Body of pancreas (tissue), 4 donors: ENCODE measurements around the gene MYBPC1.

Experiments
- POLR2A ChIP-seq, 3 donors: fragments of 450-650 bp; IDR thresholded peaks; one replicate each; pipeline ENCODE4 v1.6.1; 2016; ENCODE audit warnings: antibody characterized with exemption in 3 of 3, mild to moderate bottlenecking in 2 of 3
- TF ChIP-seq, protein P1 (sequence below), 7 experiments: fragments of 450-650 bp in 4 of 7; fragments of 200-600 bp in 3 of 7; sonication (generic) in 3 of 7; IDR thresholded peaks; one replicate each; pipeline ENCODE4 v1.5.1; 2016 to 2019; ENCODE audit warnings: antibody characterized with exemption in 7 of 7

DNA sequence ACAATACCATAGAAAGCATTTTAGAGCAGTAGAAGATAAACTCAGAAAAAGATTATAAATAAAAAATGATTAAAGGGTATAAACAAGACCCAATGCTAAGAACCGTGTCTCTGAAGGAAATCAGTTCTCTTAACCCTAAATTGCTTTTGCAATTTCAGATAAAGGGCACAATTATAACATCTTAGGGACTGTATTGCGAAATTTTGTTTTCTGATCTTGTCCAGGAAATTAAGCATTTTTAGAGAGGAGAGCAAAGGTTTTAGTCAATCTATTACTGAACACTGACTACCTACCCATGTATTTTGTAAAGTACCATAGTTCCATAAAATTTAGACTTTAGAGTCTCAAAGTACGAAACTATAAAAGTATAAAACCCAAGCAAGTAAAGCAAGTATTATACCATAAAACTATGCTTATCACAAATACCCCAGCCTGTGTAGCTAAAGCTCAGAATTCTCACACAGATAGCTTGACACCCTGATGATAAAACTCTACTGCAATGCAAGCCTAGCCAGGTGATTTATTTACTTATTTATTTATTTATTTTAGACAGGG lies 95.8 kb downstream of the MYBPC1 start:
- TF ChIP-seq, protein P1, sequence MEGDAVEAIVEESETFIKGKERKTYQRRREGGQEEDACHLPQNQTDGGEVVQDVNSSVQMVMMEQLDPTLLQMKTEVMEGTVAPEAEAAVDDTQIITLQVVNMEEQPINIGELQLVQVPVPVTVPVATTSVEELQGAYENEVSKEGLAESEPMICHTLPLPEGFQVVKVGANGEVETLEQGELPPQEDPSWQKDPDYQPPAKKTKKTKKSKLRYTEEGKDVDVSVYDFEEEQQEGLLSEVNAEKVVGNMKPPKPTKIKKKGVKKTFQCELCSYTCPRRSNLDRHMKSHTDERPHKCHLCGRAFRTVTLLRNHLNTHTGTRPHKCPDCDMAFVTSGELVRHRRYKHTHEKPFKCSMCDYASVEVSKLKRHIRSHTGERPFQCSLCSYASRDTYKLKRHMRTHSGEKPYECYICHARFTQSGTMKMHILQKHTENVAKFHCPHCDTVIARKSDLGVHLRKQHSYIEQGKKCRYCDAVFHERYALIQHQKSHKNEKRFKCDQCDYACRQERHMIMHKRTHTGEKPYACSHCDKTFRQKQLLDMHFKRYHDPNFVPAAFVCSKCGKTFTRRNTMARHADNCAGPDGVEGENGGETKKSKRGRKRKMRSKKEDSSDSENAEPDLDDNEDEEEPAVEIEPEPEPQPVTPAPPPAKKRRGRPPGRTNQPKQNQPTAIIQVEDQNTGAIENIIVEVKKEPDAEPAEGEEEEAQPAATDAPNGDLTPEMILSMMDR (IDR thresholded peaks at IDR 0.05): no peak
- TF ChIP-seq POLR2A (IDR thresholded peaks at IDR 0.05): no peak
